Activated effector memory CD4-positive, alpha-beta T cell treated with Interleukin-2 at 50 U/mL for 16 hours (primary cell): ENCODE measurements around the gene RALA.
"Not testable (repeated sequence)": the region's sequence is repeated elsewhere in the genome, so short reads cannot be mapped to it uniquely, and the experiment has no call there.

ENCODE experiments used
- DNase-seq: peaks from one replicate; pipeline ENCODE4 v3.0.0-alpha.2; 2020

The RALA gene

GRCh38 chr7:39733881-39734632 lies 110.7 kb downstream of the RALA start:
- DNase-seq, result no peak

GRCh38 chr7:39734633-39735004 lies 111.2 kb downstream of the RALA start:
- no peak for DNase-seq

GRCh38 chr7:39735903-39736302 lies 112.5 kb downstream of the RALA start:
- no peak for DNase-seq

- no peak for DNase-seq
These were observed 118.7 kb downstream of the RALA start for GRCh38 chr7:39741942-39742623.

GRCh38 chr7:39744620-39745019 lies 121.2 kb downstream of the RALA start:
- DNase-seq, result no peak

GRCh38 chr7:39745320-39745719 lies 121.9 kb downstream of the RALA start:
- DNase-seq, result no peak

GRCh38 chr7:39746103-39746819 lies 122.9 kb downstream of the RALA start:
- peak; percentile 31 for DNase-seq

- DNase-seq, result no peak
These were observed 125.8 kb downstream of the RALA start for GRCh38 chr7:39749177-39749576.

- no peak for DNase-seq
These were observed 126.3 kb downstream of the RALA start for GRCh38 chr7:39749717-39750116.

- DNase-seq, result no peak
These were observed 127.1 kb downstream of the RALA start for GRCh38 chr7:39750253-39751077.

- DNase-seq, result not testable (repeated sequence)
These were observed 129.9 kb downstream of the RALA start for GRCh38 chr7:39753237-39753636.

- no peak for DNase-seq
These were observed 130.5 kb downstream of the RALA start for GRCh38 chr7:39753823-39754325.

GRCh38 chr7:39754326-39755120 lies 131.2 kb downstream of the RALA start:
- DNase-seq, result no peak

- no peak for DNase-seq
These were observed 134.2 kb downstream of the RALA start for GRCh38 chr7:39757604-39758003.
